Measurements from ENCODE around the gene CYB5R3.

DNA sequence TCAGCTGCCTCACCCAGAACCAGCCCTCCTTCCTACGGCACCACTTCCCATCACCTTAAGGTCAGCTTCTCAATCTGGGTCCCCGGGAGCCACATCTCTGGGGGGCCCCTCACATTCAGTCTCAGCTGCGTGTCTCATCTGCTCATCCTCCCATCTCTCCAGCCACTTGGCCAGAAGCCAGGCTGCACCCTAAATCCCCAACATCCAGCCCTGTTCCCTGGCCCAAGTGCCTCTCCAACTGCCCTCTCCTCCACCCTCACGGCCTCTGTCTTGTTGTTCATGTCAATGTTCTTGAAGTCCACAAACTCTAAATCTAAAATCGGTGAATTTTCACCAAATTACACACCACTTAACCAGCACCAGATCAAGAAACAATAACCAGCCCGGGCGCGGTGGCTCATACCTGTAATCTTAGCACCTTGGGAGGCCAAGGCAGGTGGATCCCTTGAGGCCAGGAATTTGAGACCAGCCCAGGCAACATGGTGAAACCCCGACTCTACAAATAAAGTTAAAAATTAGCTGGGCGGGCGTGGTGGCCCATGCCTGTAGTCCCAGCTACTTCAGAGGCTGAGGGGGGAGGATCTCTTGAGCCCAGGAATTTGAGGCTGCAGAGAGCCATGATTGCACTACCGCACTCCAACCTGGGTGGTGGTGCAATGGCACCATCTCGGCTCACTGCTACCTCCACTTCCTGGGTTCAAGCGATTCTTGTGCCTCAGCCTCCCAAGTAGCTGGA, 37.7 kb upstream of the CYB5R3 start:
- TF ChIP-seq, protein P1, sequence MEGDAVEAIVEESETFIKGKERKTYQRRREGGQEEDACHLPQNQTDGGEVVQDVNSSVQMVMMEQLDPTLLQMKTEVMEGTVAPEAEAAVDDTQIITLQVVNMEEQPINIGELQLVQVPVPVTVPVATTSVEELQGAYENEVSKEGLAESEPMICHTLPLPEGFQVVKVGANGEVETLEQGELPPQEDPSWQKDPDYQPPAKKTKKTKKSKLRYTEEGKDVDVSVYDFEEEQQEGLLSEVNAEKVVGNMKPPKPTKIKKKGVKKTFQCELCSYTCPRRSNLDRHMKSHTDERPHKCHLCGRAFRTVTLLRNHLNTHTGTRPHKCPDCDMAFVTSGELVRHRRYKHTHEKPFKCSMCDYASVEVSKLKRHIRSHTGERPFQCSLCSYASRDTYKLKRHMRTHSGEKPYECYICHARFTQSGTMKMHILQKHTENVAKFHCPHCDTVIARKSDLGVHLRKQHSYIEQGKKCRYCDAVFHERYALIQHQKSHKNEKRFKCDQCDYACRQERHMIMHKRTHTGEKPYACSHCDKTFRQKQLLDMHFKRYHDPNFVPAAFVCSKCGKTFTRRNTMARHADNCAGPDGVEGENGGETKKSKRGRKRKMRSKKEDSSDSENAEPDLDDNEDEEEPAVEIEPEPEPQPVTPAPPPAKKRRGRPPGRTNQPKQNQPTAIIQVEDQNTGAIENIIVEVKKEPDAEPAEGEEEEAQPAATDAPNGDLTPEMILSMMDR (IDR thresholded peaks at IDR 0.05) = no peak
- TF ChIP-seq POLR2A (IDR thresholded peaks at IDR 0.05) = no peak

All from thyroid gland (tissue), 4 donors.